Suprapubic skin (tissue), 3 donors: ENCODE data around the gene COG7.

Experiments used
- CTCF ChIP-seq, 2 donors: fragments of 200-600 bp in 1 of 2; fragments of 450-650 bp in 1 of 2; sonication (generic) in 1 of 2; IDR thresholded peaks; one replicate each; pipeline ENCODE4 v1.5.1; 2016 to 2019; ENCODE audit warnings: antibody characterized with exemption in 2 of 2, mild to moderate bottlenecking in 1 of 2, moderate library complexity in 1 of 2
- POLR2A ChIP-seq, 2 donors: fragments of 450-650 bp; IDR thresholded peaks; one replicate each; pipeline ENCODE4 v1.6.1; 2017; ENCODE audit warnings: antibody characterized with exemption in 2 of 2, mild to moderate bottlenecking in 2 of 2, moderate library complexity in 2 of 2

GRCh38 chr16:23362460-23363317, 90.3 kb downstream of the COG7 start:
- TF ChIP-seq CTCF (IDR thresholded peaks at IDR 0.05) (no peak), POLR2A (IDR thresholded peaks at IDR 0.05) (no peak)
